Body of pancreas (tissue), 4 donors: ENCODE measurements around the gene SERINC3.

Experiments
- CTCF ChIP-seq, 7 experiments: fragments of 450-650 bp in 4 of 7; fragments of 200-600 bp in 3 of 7; sonication (generic) in 3 of 7; IDR thresholded peaks; one replicate each; pipeline ENCODE4 v1.5.1; 2016 to 2019; ENCODE audit warnings: antibody characterized with exemption in 7 of 7
- POLR2A ChIP-seq, 3 donors: fragments of 450-650 bp; IDR thresholded peaks; one replicate each; pipeline ENCODE4 v1.6.1; 2016; ENCODE audit warnings: antibody characterized with exemption in 3 of 3, mild to moderate bottlenecking in 2 of 3

GRCh38 chr20:44566018-44566417 lies 44.1 kb upstream of the SERINC3 start:
- TF ChIP-seq CTCF (IDR thresholded peaks at IDR 0.05) (no peak), POLR2A (IDR thresholded peaks at IDR 0.05) (no peak)
